PC-9 (cell line): ENCODE measurements around the gene ZNF593OS. TPM values are rescaled to one million over a fixed set of nuclear protein-coding genes. Genes with fewer than 3 reads are reported as not detected.

Experiments
- BruUV-seq: library from RNA; stranded (reverse); fragments of 400-500 nt; replicated peaks from 2 replicates; lab custom pipeline; 2021; lab: Mats Ljungman, UMichigan
- CTCF ChIA-PET: fragments of 300-600 bp; sonication (Branson Sonifier 250); formaldehyde crosslinking; loops from one replicate; lab custom pipeline; 2022; ENCODE audit warnings: antibody characterized with exemption; lab: Charles Lee
- POLR2A ChIA-PET: fragments of 300-600 bp; sonication (Branson Sonifier 250); formaldehyde crosslinking; loops from one replicate; lab custom pipeline; 2022; ENCODE audit warnings: antibody characterized with exemption; ENCODE audit not compliant: unreplicated experiment; lab: Charles Lee
- DNase-seq, 2 experiments: peaks; one replicate each; pipeline versions ENCODE4 v3.0.0 to v3.0.0-alpha.2; 2015 to 2022; ENCODE audit warnings: mixed read lengths in 1 of 2
- H2AFZ ChIP-seq: fragments of 200-600 bp; sonication (generic); 2 replicates; pipeline ENCODE4 v1.8.1; 2017; ENCODE audit warnings: antibody characterized with exemption
- H3F3A ChIP-seq: fragments of 200-600 bp; sonication (generic); 2 replicates; pipeline ENCODE4 v1.8.1; 2017; ENCODE audit warnings: antibody characterized with exemption, mild to moderate bottlenecking, low read depth; ENCODE audit not compliant: insufficient read depth
- H3K27ac ChIP-seq: fragments of 200-600 bp; sonication (generic); 2 replicates; pipeline ENCODE4 v1.6.1; 2016; ENCODE audit warnings: mixed run types
- H3K27me3 ChIP-seq: fragments of 200-600 bp; sonication (generic); 2 replicates; pipeline ENCODE4 v1.6.1; 2016; ENCODE audit warnings: low read depth, mixed run types; ENCODE audit not compliant: insufficient read depth
- H3K36me3 ChIP-seq: fragments of 200-600 bp; sonication (generic); 2 replicates; pipeline ENCODE4 v1.6.1; 2016; ENCODE audit warnings: low read depth, mixed run types
- H3K4me1 ChIP-seq: fragments of 200-600 bp; sonication (generic); replicated peaks from 2 replicates; pipeline ENCODE4 v1.6.1; 2016; ENCODE audit warnings: mixed run types; ENCODE audit not compliant: insufficient read depth
- H3K4me2 ChIP-seq: fragments of 200-600 bp; sonication (generic); 2 replicates; pipeline ENCODE4 v1.6.1; 2017; ENCODE audit warnings: mixed run types
- H3K4me3 ChIP-seq: fragments of 200-600 bp; sonication (generic); 2 replicates; pipeline ENCODE4 v1.6.1; 2016; ENCODE audit warnings: mixed run types
- H3K79me2 ChIP-seq: fragments of 200-600 bp; sonication (generic); 2 replicates; pipeline ENCODE4 v1.6.1; 2017; ENCODE audit warnings: low read depth, mixed run types
- H3K9me2 ChIP-seq: fragments of 200-600 bp; sonication (generic); 2 replicates; pipeline ENCODE4 v1.8.1; 2017; ENCODE audit warnings: mild to moderate bottlenecking; ENCODE audit not compliant: insufficient read depth
- H3K9me3 ChIP-seq: fragments of 200-600 bp; sonication (generic); 2 replicates; pipeline ENCODE4 v1.8.1; 2016; ENCODE audit warnings: low read depth; ENCODE audit not compliant: insufficient read depth
- H4K20me1 ChIP-seq: fragments of 200-600 bp; sonication (generic); 2 replicates; pipeline ENCODE4 v1.8.1; 2017; ENCODE audit not compliant: insufficient read depth
- EZH2 ChIP-seq: fragments of 200-600 bp; sonication (generic); IDR thresholded peaks from 2 replicates; pipeline ENCODE4 v1.8.0; 2017; ENCODE audit warnings: antibody characterized with exemption, low read depth
- intact Hi-C: fragments of 100-400 bp; cut with micrococcal nuclease; formaldehyde crosslinking; loops from one replicate; pipeline ENCODE4 v1.10.0; 2022; ENCODE audit not compliant: unreplicated experiment
- total RNA-seq: library from RNA; stranded (reverse); gene quantifications from 2 replicates; pipeline ENCODE4 v1.2.3, GENCODE V29; 2021
- TF ChIP-seq, protein P1 (sequence below): fragments of 200-600 bp; sonication (generic); conservative IDR thresholded peaks from 2 replicates; pipeline ENCODE4 v1.6.1; 2017; ENCODE audit warnings: mixed run types, antibody characterized with exemption, mild to moderate bottlenecking, moderate library complexity

ZNF593OS gene
- total RNA-seq, 1 experiment from 2014 or later: not detected

DNA sequence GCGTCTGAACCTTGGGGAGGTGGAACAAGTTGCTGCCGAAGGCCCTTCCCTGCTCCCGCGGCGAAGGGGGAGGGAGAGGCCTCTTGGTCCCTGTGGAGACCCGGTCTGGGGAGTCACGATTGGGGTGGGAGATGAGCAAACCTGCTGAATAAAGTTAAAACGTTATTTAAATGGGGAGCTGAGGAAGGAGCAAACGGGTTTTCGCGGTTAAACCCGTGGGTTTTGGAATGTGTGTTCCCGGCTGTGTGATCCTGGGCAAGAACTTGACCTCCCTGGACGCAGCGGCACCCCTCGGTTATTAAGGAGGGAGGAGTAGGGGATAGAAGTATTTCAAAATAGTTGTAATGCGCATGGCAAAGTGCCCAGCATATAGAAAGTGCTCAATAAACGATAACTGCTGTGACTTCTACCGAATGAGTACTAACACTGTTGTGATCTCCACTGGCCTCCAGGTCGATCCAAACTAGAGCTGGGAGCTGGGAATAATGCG, 9.4 kb downstream of the ZNF593OS start:
- Histone ChIP-seq H3K9me2 (no peaks in the 10 kb centered on the region), H3K27ac (no peak overlapping the region), H3K79me2 (no peaks in the 10 kb centered on the region), H4K20me1 (no peaks in the 10 kb centered on the region), H2AFZ (peak overlapping the region; percentile 80), H3K4me1 (0 out of 2 replicates have a peak, but pooled peaks cover 3% of the 10 kb centered on the region), H3F3A (no peaks in the 10 kb centered on the region; the same call in 1 of the 2 replicates), H3K9me3 (no peaks in the 10 kb centered on the region), H3K36me3 (no peaks in the 10 kb centered on the region), H3K4me2 (peak overlapping the region; percentile 90), H3K4me3 (peak overlapping the region; percentile 56; the same call in 1 of the 2 replicates), H3K27me3 (peaks cover 18% of the 10 kb centered on the region)
- ChIA-PET POLR2A (no interaction called here), CTCF (no interaction called here)
- intact Hi-C loops: loop anchor here (5.0 to 10.0 kb wide), 3 partner anchors 55 to 267 kb away; no protein-coding TSS in a partner anchor
- TF ChIP-seq EZH2: 0 out of 2 replicates have a peak, but pooled peaks have one; percentile 31
- TF ChIP-seq, protein P1, sequence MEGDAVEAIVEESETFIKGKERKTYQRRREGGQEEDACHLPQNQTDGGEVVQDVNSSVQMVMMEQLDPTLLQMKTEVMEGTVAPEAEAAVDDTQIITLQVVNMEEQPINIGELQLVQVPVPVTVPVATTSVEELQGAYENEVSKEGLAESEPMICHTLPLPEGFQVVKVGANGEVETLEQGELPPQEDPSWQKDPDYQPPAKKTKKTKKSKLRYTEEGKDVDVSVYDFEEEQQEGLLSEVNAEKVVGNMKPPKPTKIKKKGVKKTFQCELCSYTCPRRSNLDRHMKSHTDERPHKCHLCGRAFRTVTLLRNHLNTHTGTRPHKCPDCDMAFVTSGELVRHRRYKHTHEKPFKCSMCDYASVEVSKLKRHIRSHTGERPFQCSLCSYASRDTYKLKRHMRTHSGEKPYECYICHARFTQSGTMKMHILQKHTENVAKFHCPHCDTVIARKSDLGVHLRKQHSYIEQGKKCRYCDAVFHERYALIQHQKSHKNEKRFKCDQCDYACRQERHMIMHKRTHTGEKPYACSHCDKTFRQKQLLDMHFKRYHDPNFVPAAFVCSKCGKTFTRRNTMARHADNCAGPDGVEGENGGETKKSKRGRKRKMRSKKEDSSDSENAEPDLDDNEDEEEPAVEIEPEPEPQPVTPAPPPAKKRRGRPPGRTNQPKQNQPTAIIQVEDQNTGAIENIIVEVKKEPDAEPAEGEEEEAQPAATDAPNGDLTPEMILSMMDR: no peak
- no TSS peak for BruUV-seq
- DNase-seq: no peak

DNA sequence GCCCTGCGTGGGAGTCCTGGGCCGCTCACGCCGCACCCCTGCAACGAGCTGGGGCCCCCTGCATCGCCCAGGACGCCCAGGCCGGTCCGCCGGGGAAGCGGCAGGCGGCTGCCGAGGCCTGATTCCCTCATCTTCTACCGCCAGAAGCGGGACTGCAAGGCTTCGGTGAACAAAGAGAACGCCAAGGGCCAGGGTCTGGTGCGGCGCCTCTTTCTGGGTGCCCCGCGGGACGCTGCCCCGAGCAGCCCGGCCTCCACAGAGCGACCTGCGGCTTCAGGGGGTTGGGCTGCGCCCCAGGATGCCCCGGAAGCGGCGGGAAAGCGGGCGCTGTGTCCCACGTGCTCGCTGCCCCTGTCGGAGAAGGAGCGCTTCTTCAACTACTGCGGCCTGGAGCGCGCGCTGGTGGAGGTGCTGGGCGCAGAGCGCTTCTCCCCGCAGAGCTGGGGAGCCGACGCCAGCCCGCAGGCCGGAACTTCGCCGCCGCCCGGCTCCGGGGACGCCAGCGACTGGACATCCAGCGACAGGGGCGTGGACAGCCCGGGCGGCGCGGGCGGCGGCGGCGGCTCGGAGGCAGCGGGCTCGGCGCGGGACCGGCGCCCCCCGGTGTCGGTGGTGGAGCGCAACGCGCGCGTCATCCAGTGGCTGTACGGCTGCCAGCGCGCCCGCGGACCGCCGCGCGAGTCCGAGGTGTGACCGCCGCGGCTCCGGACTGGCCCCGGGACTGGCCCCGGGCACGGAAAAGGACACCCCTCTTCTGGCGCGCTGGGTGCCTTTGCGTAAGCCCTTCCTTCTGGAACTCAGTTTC, 10.0 kb downstream of the ZNF593OS start:
- TF ChIP-seq, protein P1: no peak
- TF ChIP-seq EZH2: no peak
- no peaks in the 10 kb centered on the region for H3K36me3 ChIP-seq
- H3K4me2 ChIP-seq: peak overlapping the region; percentile 90
- H3K9me3 ChIP-seq: no peaks in the 10 kb centered on the region
- peaks cover 3% of the 10 kb centered on the region; the same call in 1 of the 2 replicates for H3K4me1 ChIP-seq
- H3K79me2 ChIP-seq: no peaks in the 10 kb centered on the region
- no peaks in the 10 kb centered on the region for H4K20me1 ChIP-seq
- ChIA-PET CTCF (no interaction called here), POLR2A (interaction anchor here (0.7 kb wide), 1 partner anchor 35 kb away, joined by 3 read pairs; no protein-coding TSS in a partner anchor)
- H3K27ac ChIP-seq: no peak overlapping the region
- H3K27me3 ChIP-seq: peaks cover 18% of the 10 kb centered on the region
- no peaks in the 10 kb centered on the region for H3K9me2 ChIP-seq
- DNase-seq: peak in 1 of 2 experiments; percentile 70
- peak overlapping the region; percentile 56; the same call in 1 of the 2 replicates for H3K4me3 ChIP-seq
- peak overlapping the region; percentile 80 for H2AFZ ChIP-seq
- intact Hi-C loops: loop anchor here (5.0 to 10.0 kb wide), 3 partner anchors 54 to 267 kb away; no protein-coding TSS in a partner anchor
- no TSS peak for BruUV-seq
- no peaks in the 10 kb centered on the region; the same call in 1 of the 2 replicates for H3F3A ChIP-seq
